Activated T-cell treated with anti-CD3 and anti-CD28 coated beads, Interleukin-2, amount 50 U/mL, for 72 hours (primary cell): ENCODE results near the gene ZC3H13. TPM values are rescaled to one million over a fixed set of nuclear protein-coding genes. Genes with fewer than 3 reads are reported as not detected.

Source experiments
- ATAC-seq, 2 donors: fragments of 150-1000 bp; cut with Tn5 transposase; replicated peaks in 1 of 2; 2 replicates each; pipeline ENCODE4 v1.10.0; 2021; ENCODE audit warnings: moderate library complexity in 2 of 2, mild to moderate bottlenecking in 1 of 2
- DNase-seq, 2 donors: peaks; one replicate each; pipeline ENCODE4 v3.0.0; 2021 to 2022; ENCODE audit warnings: mixed read lengths in 1 of 2
- H3K27ac Mint-ChIP-seq: one replicate; pipeline ENCODE4 v1.8.0; 2022; ENCODE audit warnings: mild to moderate bottlenecking, moderate library complexity, mixed read lengths
- H3K27me3 Mint-ChIP-seq: one replicate; pipeline ENCODE4 v1.8.0; 2022; ENCODE audit warnings: low read depth, mixed read lengths
- H3K36me3 Mint-ChIP-seq, 2 donors: one replicate each; pipeline ENCODE4 v1.8.0; 2022; ENCODE audit warnings: mixed read lengths in 2 of 2, mild to moderate bottlenecking in 1 of 2; ENCODE audit not compliant: insufficient read depth in 2 of 2
- H3K4me1 Mint-ChIP-seq: one replicate; pipeline ENCODE4 v1.8.0; 2022; ENCODE audit warnings: low read depth, mixed read lengths
- H3K4me3 Mint-ChIP-seq, 2 donors: one replicate each; pipeline ENCODE4 v1.8.0; 2022; ENCODE audit warnings: mild to moderate bottlenecking in 2 of 2, mixed read lengths in 2 of 2, moderate library complexity in 2 of 2
- H3K9me3 Mint-ChIP-seq, 2 donors: one replicate each; pipeline ENCODE4 v1.8.0; 2022; ENCODE audit warnings: mixed read lengths in 2 of 2
- total RNA-seq, 2 donors: library from RNA; stranded (reverse); gene quantifications; one replicate each; pipeline ENCODE4 v1.2.3, GENCODE V29; 2022

Gene ZC3H13
- total RNA-seq, 2 donors from 2014 or later, result 39.6 to 48.3 TPM

DNA sequence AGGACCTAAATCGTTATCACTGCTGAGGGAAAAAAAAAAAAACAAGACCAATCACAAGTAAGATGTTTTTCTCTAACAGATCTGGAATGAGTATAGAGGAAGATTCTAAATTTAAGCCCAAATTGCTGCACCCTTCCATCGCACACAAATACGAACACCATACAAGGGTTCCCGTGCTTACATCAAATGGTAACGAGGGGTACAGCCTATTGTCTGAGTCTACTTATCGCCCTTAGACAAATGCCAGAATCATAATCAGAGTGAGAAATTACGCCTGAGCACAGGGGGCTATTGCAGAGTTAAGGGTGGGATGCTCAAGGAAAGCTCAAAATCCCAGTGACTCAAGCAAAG is 603 bp downstream of the ZC3H13 start:
- peak overlapping the region; percentile 98 for H3K27ac Mint-ChIP-seq
- peaks cover 55% of the 10 kb centered on the region for H3K4me1 Mint-ChIP-seq
- peaks cover 0 to 3% of the 10 kb centered on the region in 2 donors for H3K36me3 Mint-ChIP-seq
- ATAC-seq (no peak), DNase-seq (no peak)
- H3K9me3 Mint-ChIP-seq, result no peaks in the 10 kb centered on the region
- H3K4me3 Mint-ChIP-seq, result peak overlapping the region; percentile 88 to 95
- peaks cover 7% of the 10 kb centered on the region for H3K27me3 Mint-ChIP-seq

DNA sequence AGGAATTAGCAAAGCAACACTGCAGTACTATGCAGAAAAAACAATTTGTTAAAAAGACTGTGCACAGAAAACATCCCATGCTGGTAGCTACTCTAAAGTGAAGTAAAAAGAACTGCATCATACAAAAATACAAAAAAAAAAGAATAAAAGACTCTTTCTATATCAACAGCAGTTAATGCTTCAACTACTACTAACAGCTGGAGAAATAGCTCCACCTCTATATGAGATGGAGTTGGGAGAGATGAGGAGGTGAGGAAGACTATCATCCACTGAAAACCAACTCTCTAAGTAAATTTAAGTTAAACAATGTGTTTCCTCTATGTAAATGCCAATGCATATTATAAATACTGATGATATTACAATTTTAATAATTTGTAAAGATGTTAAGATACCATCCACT is 1.8 kb downstream of the ZC3H13 start:
- Mint-ChIP-seq H3K4me3 (peak overlapping the region; percentile 50 to 66), H3K9me3 (no peaks in the 10 kb centered on the region), H3K4me1 (peaks cover 55% of the 10 kb centered on the region), H3K27me3 (no peaks in the 10 kb centered on the region), H3K27ac (no peak overlapping the region), H3K36me3 (peaks cover 0 to 3% of the 10 kb centered on the region in 2 donors)
- DNase-seq (no peak), ATAC-seq (no peak)

DNA sequence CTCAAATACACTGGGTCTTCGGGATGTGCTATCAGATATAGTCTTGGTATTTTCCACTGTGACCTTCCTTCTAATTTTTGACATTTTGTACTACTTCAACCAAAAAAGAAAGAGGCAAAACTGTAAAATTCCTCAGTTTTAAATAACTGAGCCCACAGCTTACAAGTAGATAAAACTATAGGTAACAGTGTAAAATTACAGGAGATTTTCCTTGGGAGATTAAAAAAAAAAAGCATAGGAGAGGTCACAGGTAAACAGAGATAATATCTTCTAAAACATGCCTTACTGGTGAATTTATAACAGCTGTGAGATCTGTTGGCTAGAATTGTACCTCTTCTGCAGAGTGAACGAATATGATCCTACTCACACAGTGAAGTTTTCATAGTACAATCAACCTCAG is 7.1 kb downstream of the ZC3H13 start:
- H3K4me1 Mint-ChIP-seq, result peaks cover 40% of the 10 kb centered on the region
- ATAC-seq, result no peak
- H3K27me3 Mint-ChIP-seq, result no peaks in the 10 kb centered on the region
- peak overlapping the region in 1 of 2 donors; percentile 45 for H3K4me3 Mint-ChIP-seq
- no peak for DNase-seq
- H3K9me3 Mint-ChIP-seq, result no peaks in the 10 kb centered on the region
- H3K36me3 Mint-ChIP-seq, result peaks cover 0 to 6% of the 10 kb centered on the region in 2 donors
- H3K27ac Mint-ChIP-seq, result no peak overlapping the region

DNA sequence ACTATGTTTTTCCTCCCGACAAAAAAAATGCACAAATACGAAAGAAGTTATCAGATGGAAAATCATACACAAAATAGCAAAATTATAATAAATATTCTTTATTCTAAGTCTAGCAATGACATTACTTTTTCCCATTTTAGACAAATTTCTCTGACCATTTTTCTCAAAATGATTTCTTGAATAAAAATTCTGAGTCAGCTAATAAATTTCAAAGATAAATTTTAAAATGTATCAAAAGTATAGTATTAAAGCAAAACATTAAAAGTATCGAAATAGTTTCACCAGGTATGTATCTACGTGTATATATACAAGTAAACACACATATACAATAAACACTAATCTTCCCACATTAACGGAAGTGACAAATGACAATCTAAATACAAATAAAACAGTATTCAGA is 8.9 kb downstream of the ZC3H13 start:
- DNase-seq (no peak), ATAC-seq (no peak)
- no peaks in the 10 kb centered on the region for H3K27me3 Mint-ChIP-seq
- H3K4me1 Mint-ChIP-seq, result peaks cover 26% of the 10 kb centered on the region
- H3K27ac Mint-ChIP-seq, result no peak overlapping the region
- no peak overlapping the region for H3K4me3 Mint-ChIP-seq
- H3K36me3 Mint-ChIP-seq, result peaks cover 0 to 9% of the 10 kb centered on the region in 2 donors
- H3K9me3 Mint-ChIP-seq, result no peaks in the 10 kb centered on the region

DNA sequence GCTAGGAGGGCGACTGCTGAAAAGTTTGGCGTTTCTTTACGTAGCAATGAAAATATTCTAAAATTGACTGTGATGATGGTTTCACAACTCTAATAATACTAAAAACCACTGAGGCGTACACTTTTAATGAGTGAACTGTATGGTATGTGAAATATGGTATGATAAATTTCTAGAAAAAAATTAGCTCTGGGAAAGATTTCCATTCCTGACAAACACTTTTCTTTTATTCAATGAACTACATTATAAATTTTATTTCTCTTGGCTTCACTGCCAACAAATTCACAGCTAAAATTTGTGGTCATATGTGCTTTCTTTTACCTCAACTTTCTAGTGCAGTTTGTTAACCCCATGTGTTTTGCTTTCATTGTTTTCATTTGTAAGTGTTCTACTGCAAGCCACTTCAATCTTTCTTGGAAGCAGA is 11.1 kb downstream of the ZC3H13 start:
- Mint-ChIP-seq H3K4me3 (no peak overlapping the region), H3K27ac (no peak overlapping the region), H3K36me3 (peaks cover 2 to 18% of the 10 kb centered on the region in 2 donors), H3K9me3 (no peaks in the 10 kb centered on the region), H3K4me1 (peaks cover 15% of the 10 kb centered on the region), H3K27me3 (no peaks in the 10 kb centered on the region)
- DNase-seq (no peak), ATAC-seq (no peak)

DNA sequence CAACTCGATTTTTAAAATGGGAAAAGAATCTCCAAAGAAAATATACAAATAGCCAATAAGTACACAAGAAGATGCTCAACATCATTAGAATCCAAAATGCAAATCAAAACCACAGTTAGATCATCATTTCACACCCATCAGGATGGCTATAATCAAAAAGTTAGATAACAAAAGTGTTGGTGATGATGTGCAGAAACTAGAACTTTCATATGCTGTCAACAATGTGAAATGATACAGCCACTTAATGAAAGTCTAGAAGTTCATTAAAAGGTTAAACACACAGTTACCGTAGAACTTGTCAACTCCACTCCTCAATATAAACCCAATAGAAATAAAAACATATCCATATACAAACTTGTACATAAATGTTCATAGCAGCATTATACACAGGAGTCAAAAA is 11.8 kb downstream of the ZC3H13 start:
- Mint-ChIP-seq H3K36me3 (peaks cover 2 to 22% of the 10 kb centered on the region in 2 donors), H3K27ac (no peak overlapping the region), H3K4me3 (no peak overlapping the region)

DNA sequence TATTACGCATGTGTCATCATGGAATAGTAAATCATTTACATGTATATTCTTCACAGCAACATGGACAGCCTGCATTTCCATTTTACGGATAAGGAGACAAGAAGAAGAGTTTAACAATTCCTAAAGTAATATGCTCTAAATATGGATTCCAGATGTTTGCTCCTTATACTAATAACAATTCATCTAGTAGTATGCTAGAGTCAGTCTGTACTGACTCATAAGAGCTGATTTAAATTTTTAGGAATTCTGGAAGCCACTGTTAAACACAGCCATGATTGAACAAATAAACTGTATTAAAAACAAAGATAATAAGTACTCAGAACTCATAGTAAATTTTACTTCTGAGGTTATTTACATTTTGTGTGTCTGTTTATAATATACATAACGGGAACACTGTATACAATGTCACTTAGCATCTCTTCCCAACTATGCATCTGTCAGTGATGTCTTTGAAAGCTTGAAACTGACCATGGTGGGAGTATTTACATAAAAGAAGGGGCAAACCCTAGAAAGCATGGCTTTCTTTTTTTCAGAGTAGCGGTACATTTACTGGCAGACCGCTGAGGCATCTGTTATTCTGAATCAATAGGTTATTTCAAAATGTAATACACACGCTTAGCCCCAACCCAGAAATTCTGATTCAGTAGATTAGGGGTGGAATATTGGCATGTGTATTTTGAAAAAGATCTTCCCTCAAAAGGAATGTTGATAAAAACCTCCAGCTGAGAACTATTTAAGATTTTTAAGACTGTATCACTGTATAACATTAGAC is 12.9 kb downstream of the ZC3H13 start:
- peak overlapping the region; percentile 19 for H3K27ac Mint-ChIP-seq
- H3K27me3 Mint-ChIP-seq, result no peaks in the 10 kb centered on the region
- peaks cover 2 to 23% of the 10 kb centered on the region in 2 donors for H3K36me3 Mint-ChIP-seq
- peaks cover 9% of the 10 kb centered on the region for H3K4me1 Mint-ChIP-seq
- no peak overlapping the region for H3K4me3 Mint-ChIP-seq
- no peak for DNase-seq
- no peaks in the 10 kb centered on the region for H3K9me3 Mint-ChIP-seq
- ATAC-seq, result no peak

More for the DNA sequence above, 11.8 kb downstream of the ZC3H13 start:
- DNase-seq (no peak), ATAC-seq (no peak)
- no peaks in the 10 kb centered on the region for H3K9me3 Mint-ChIP-seq
- H3K27me3 Mint-ChIP-seq, result no peaks in the 10 kb centered on the region
- H3K4me1 Mint-ChIP-seq, result peaks cover 15% of the 10 kb centered on the region

DNA sequence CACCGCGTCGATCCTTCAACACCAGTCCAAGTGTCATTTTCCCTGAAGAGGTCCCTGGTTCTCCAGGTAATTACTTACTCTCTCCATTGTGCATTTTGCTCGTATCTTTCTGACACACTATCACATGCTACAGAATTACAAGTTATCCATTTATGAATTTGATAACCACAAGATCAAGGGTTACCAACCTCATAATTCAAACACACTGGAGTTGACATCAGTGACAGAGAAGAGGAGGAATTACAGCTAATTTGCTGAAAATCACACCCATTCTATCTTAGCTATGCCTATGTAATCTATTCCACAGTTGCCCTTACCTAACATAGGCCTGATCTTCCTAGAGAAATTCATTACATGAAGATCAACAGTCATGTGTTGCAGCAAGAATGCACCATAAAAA is 14.2 kb downstream of the ZC3H13 start:
- no peaks in the 10 kb centered on the region for H3K27me3 Mint-ChIP-seq
- H3K27ac Mint-ChIP-seq, result no peak overlapping the region
- peaks cover 9% of the 10 kb centered on the region for H3K4me1 Mint-ChIP-seq
- no peak for DNase-seq
- H3K9me3 Mint-ChIP-seq, result no peaks in the 10 kb centered on the region
- no peak overlapping the region for H3K4me3 Mint-ChIP-seq
- no peak for ATAC-seq
- H3K36me3 Mint-ChIP-seq, result peaks cover 4 to 23% of the 10 kb centered on the region in 2 donors

DNA sequence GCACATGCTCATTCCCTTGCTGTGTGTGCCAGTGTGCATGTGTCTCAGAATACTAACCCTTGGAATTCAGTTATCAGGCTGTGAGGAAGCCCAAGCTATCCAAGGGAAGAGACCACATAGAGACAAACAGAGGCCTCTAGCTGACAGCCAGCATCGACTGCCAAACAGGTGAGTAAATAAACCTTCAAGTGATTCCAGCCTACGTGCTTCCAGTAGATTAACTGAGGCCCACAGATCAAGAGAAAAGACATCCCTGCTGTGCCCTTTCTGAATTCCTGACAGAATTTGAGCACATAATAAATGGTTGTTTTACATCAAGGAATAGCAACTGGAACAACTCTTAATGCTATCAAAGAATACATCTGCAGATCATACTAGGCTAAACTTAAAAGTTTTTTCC is 17.5 kb downstream of the ZC3H13 start:
- no peak overlapping the region for H3K27ac Mint-ChIP-seq
- H3K27me3 Mint-ChIP-seq, result no peaks in the 10 kb centered on the region
- peaks cover 6 to 31% of the 10 kb centered on the region in 2 donors for H3K36me3 Mint-ChIP-seq
- ATAC-seq (no peak), DNase-seq (no peak)
- no peaks in the 10 kb centered on the region for H3K9me3 Mint-ChIP-seq
- H3K4me3 Mint-ChIP-seq, result no peak overlapping the region
- no peaks in the 10 kb centered on the region for H3K4me1 Mint-ChIP-seq

DNA sequence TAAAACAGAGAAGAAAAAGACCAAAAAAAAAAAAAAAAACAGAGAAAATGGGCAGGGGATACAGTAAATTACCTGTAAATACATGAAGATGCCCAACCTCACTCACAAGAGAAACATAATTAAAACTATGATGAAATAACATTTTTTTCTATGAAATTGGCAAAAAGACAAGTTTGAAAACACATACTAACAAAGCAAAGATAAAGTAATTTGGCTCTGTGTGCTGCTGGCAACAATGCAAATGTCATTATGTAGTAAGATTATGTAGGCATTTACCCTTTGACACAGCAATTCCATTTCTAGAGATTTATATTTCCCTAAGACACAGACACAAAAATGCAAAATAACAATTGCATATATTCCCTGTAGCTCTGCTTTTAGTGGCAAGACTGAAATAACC is 20.2 kb downstream of the ZC3H13 start:
- H3K27ac Mint-ChIP-seq, result no peak overlapping the region
- ATAC-seq (no peak), DNase-seq (no peak)
- no peaks in the 10 kb centered on the region for H3K9me3 Mint-ChIP-seq
- no peak overlapping the region for H3K4me3 Mint-ChIP-seq
- no peaks in the 10 kb centered on the region for H3K4me1 Mint-ChIP-seq
- no peaks in the 10 kb centered on the region for H3K27me3 Mint-ChIP-seq
- H3K36me3 Mint-ChIP-seq, result peaks cover 7 to 26% of the 10 kb centered on the region in 2 donors

DNA sequence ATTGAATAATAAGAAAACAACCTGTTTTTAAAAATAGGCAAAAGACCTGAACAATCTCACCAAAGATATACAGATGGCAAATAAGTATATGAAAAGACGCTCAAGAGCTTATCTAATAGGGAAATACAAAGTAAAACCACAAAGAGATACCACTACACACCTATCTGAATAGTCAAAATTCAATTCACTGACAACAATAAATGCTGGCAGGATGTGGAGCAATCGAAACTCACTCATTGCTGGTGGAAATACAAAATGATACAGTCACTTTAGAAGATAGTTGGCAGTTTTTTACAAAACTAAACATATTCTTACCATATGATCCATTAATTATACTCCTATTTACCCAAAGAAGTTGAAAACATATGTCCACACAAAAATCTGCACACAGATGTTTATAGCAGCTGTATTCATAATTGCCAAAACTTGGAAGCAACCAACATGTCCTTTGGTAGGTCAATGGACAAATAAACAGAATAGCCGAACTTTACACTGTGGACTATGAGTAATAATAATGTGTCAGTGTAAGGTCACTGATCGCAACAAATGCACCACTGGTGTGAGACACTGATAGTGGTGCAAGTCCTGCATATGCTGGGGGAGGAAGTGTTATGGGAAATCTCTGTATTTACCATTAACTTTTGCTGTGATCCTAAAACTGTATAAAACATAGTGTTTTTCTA is 20.8 kb downstream of the ZC3H13 start:
- no peaks in the 10 kb centered on the region for H3K4me1 Mint-ChIP-seq
- peak overlapping the region; percentile 79 for H3K27ac Mint-ChIP-seq
- no peaks in the 10 kb centered on the region for H3K27me3 Mint-ChIP-seq
- no peak overlapping the region for H3K4me3 Mint-ChIP-seq
- DNase-seq (no peak), ATAC-seq (no peak)
- no peaks in the 10 kb centered on the region for H3K9me3 Mint-ChIP-seq
- peaks cover 5 to 25% of the 10 kb centered on the region in 2 donors for H3K36me3 Mint-ChIP-seq

DNA sequence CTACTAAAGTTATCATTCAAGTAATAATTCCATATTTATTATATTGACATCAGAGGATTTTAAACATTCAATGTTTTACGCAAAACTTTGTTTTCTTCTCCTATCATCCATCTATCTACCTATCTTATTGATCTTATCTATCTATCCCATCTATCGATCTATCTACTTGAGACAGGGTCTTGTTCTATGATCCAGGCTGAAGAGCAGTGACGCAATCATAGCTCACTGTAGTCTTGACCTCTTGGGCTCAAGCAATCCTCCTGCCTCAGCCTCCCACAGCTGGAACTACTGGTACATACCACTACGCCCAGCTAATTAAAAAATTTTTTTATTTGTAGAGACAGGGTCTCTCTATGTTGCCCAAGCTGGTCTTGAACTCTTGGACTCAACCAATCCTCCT is 27.4 kb downstream of the ZC3H13 start:
- no peaks in the 10 kb centered on the region for H3K27me3 Mint-ChIP-seq
- no peaks in the 10 kb centered on the region for H3K9me3 Mint-ChIP-seq
- no peaks in the 10 kb centered on the region for H3K4me1 Mint-ChIP-seq
- H3K36me3 Mint-ChIP-seq, result peaks cover 1 to 7% of the 10 kb centered on the region in 2 donors
- H3K27ac Mint-ChIP-seq, result no peak overlapping the region
- DNase-seq, result no peak
- H3K4me3 Mint-ChIP-seq, result no peak overlapping the region
- no peak for ATAC-seq

DNA sequence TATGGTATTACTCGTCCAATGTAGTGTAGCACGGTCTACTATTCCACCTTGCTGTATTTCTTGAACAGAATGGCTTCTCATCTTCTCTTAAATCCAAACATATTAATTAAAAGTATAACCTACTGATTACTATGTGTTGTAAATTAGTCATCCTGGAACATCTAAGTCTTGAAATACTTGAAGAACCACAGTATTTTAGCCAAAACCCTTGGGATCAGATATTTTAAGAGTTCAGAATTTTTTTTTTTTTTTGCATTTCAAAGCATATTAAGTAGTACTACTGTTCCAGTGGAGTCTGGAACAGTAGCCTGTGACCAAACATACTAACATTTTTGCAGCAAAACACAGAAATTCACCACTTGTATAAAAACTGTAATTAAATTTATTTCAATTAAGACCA is 30.1 kb downstream of the ZC3H13 start:
- Mint-ChIP-seq H3K27me3 (no peaks in the 10 kb centered on the region), H3K4me3 (no peak overlapping the region), H3K9me3 (no peaks in the 10 kb centered on the region), H3K36me3 (peaks cover 0 to 5% of the 10 kb centered on the region in 2 donors), H3K4me1 (no peaks in the 10 kb centered on the region), H3K27ac (no peak overlapping the region)
- DNase-seq (no peak), ATAC-seq (no peak)
